ENCODE results near the gene NFIX. TPM values are rescaled to one million over a fixed set of nuclear protein-coding genes. Genes with fewer than 3 reads are reported as not detected.

NFIX gene
- total and polyA plus RNA-seq, 2 donors (not counting 1 experiment from before 2014, with no cell fraction given) = 0.69 to 5.6 TPM

GRCh38 chr19:13060233-13060963, 65.1 kb downstream of the NFIX start:
- no peak for DNase-seq
- peaks cover 6% of the 10 kb centered on the region for H3K4me1 Mint-ChIP-seq
- intact Hi-C loops (cut with micrococcal nuclease) = no loop called here
- ChIA-PET CTCF (interaction anchor here (0.9 to 10.4 kb wide), 19 partner anchors 9 to 529 kb away, joined by 3 to 161 read pairs (median 10); partner anchors contain the start of genes DAND5 and NACC1), POLR2A (interaction anchor here (0.8 to 1.2 kb wide), 2 partner anchors 34 to 35 kb away, joined by 3 to 5 read pairs; no protein-coding TSS in a partner anchor)
- TF ChIP-seq EZH2 (IDR thresholded peaks at IDR 0.05; ENCODE audit: borderline replicate concordance, insufficient read depth, low read depth, low read length, poor library complexity, severe bottlenecking) = no peak
- TF ChIP-seq CTCF (IDR thresholded peaks at IDR 0.05) = no peak
- H3K4me3 Mint-ChIP-seq = peak overlapping the region; percentile 88
- Histone ChIP-seq H3K27me3 (replicated peaks in 1 of 4; ENCODE audit: control extremely low read depth in 1 of 4, control insufficient read depth in 3 of 4, insufficient read depth in 4 of 4, low read length in 3 of 4) (peaks cover 0 to 26% (median 12%) of the 10 kb centered on the region in 4 experiments), H2AFZ (ENCODE audit: insufficient read depth, low read depth, low read length, poor library complexity, severe bottlenecking) (no peak overlapping the region), H3K79me2 (ENCODE audit: control insufficient read depth, insufficient read depth, low read length) (no peaks in the 10 kb centered on the region), H3K36me3 (replicated peaks in 1 of 2; ENCODE audit: control extremely low read depth in 1 of 2, control insufficient read depth in 1 of 2, extremely low read depth in 1 of 2, insufficient read depth in 2 of 2, low read length in 1 of 2) (no peaks in the 10 kb centered on the region), H3K9me3 (ENCODE audit: control extremely low read depth in 1 of 3, control insufficient read depth in 2 of 3, insufficient read depth in 1 of 3, low read length in 2 of 3) (no peaks in the 10 kb centered on the region), H3K4me1 (ENCODE audit: control insufficient read depth in 2 of 2, insufficient read depth in 2 of 2, low read length in 2 of 2) (peaks cover 7 to 17% of the 10 kb centered on the region in 2 donors), H3K4me2 (replicated peaks; ENCODE audit: low read depth, low read length, poor library complexity, severe bottlenecking) (peak overlapping the region; percentile 94), H3K9ac (ENCODE audit: low read length) (no peak overlapping the region), H4K20me1 (ENCODE audit: control insufficient read depth, insufficient read depth, low read length, poor library complexity, severe bottlenecking) (no peaks in the 10 kb centered on the region), H3K27ac (ENCODE audit: low read length in 2 of 2) (no peak overlapping the region), H3K4me3 (ENCODE audit: control extremely low read depth in 1 of 5, extremely low read depth in 1 of 5, insufficient read depth in 1 of 5, low read depth in 2 of 5, low read length in 4 of 5) (peak overlapping the region in 3 of 5 experiments; percentile 57 to 60 (median 59))
- no peak overlapping the region for H3K27ac Mint-ChIP-seq
- H3K27me3 Mint-ChIP-seq = peaks cover 21% of the 10 kb centered on the region
- WGBS (ENCODE audit: insufficient coverage) = 75% methylated on average over 9 of the region's 19 CpGs
- ATAC-seq (ENCODE audit: low read depth) = no peak
- H3K9me3 Mint-ChIP-seq (ENCODE audit: insufficient read depth) = no peaks in the 10 kb centered on the region
